H1 (cell line): ENCODE results near the gene DRC7. TPM values are rescaled to one million over a fixed set of nuclear protein-coding genes. Genes with fewer than 3 reads are reported as not detected.
A peak's percentile ranks its signal among the peaks of the same experiment; 100 is the strongest.

Experiments used
- CTCF ChIA-PET: fragments of 300-600 bp; sonication (Branson Sonifier 250); formaldehyde crosslinking; loops from one replicate; lab custom pipeline; 2021; ENCODE audit not compliant: partially characterized antibody; lab: Charles Lee
- POLR2A ChIA-PET: fragments of 300-600 bp; sonication (Branson Sonifier 250); formaldehyde crosslinking; loops from one replicate; lab custom pipeline; 2021; ENCODE audit warnings: inconsistent platforms; ENCODE audit not compliant: partially characterized antibody; lab: Charles Lee
- DNase-seq, 2 experiments: peaks; one replicate each; pipeline versions ENCODE4 v3.0.0 to v3.0.0-alpha.2; 2010 to 2022; ENCODE audit warnings: low spot score in 2 of 2, low read depth in 1 of 2, mixed read lengths in 1 of 2
- FAIRE-seq: peaks from 2 replicates; lab custom pipeline; 2011; peaks lifted over from hg19 to GRCh38; lab: Jason Lieb, UNC
- H2AFZ ChIP-seq: 2 replicates; pipeline ENCODE4 v1.8.1; 2012; ENCODE audit warnings: low read length, inconsistent platforms
- H2AK5ac ChIP-seq: 2 replicates; pipeline ENCODE4 v1.6.1; 2013; ENCODE audit warnings: low read depth, low read length
- H2BK120ac ChIP-seq: replicated peaks from 2 replicates; pipeline ENCODE3; 2013; ENCODE audit warnings: low read depth, low read length, inconsistent platforms
- H2BK12ac ChIP-seq: 2 replicates; pipeline ENCODE4 v1.6.1; 2013; ENCODE audit warnings: low read depth, low read length
- H2BK15ac ChIP-seq: 2 replicates; pipeline ENCODE4 v1.6.1; 2013; ENCODE audit warnings: low read length
- H2BK20ac ChIP-seq: 2 replicates; pipeline ENCODE4 v1.6.1; 2013; ENCODE audit warnings: low read length
- H2BK5ac ChIP-seq: 2 replicates; pipeline ENCODE4 v1.6.1; 2013; ENCODE audit warnings: low read depth, low read length
- H3K14ac ChIP-seq: 2 replicates; pipeline ENCODE4 v1.6.1; 2013; ENCODE audit warnings: inconsistent platforms; ENCODE audit not compliant: insufficient read length
- H3K18ac ChIP-seq: 2 replicates; pipeline ENCODE4 v1.6.1; 2013; ENCODE audit warnings: low read length; ENCODE audit errors: extremely low read depth
- H3K23ac ChIP-seq: 2 replicates; pipeline ENCODE4 v1.6.1; 2013; ENCODE audit warnings: inconsistent platforms; ENCODE audit not compliant: insufficient read length
- H3K23me2 ChIP-seq: 2 replicates; pipeline ENCODE4 v1.6.1; 2013; ENCODE audit warnings: low read depth, low read length
- H3K27ac ChIP-seq: 2 replicates; pipeline ENCODE4 v1.6.1; 2011; ENCODE audit warnings: low read depth, low read length, inconsistent platforms
- H3K27me3 ChIP-seq, 4 experiments: replicated peaks in 1 of 4; 1 replicate in 1 of 4; 2 replicates in 3 of 4; pipeline versions ENCODE4 v1.6.1 to v1.8.1; 2011 to 2013; ENCODE audit warnings: low read length in 3 of 4, mild to moderate bottlenecking in 3 of 4, inconsistent platforms in 2 of 4, mixed read lengths in 2 of 4, moderate library complexity in 1 of 4; ENCODE audit not compliant: control insufficient read depth in 3 of 4, insufficient read depth in 3 of 4; ENCODE audit errors: extremely low read depth in 1 of 4
- H3K36me3 ChIP-seq, 4 experiments: 2 replicates each; pipeline versions ENCODE4 v1.6.1 to v1.8.1; 2011 to 2013; ENCODE audit warnings: mild to moderate bottlenecking in 4 of 4, low read length in 3 of 4, moderate library complexity in 2 of 4, control low read depth in 1 of 4, inconsistent platforms in 1 of 4; ENCODE audit not compliant: insufficient read depth in 4 of 4, control insufficient read depth in 2 of 4
- H3K4ac ChIP-seq: replicated peaks from 2 replicates; pipeline ENCODE3; 2013; ENCODE audit warnings: low read length, low read depth, mixed read lengths, inconsistent platforms; ENCODE audit not compliant: insufficient read length
- H3K4me1 ChIP-seq, 4 experiments: replicated peaks in 1 of 4; 1 replicate in 1 of 4; 2 replicates in 3 of 4; pipeline versions ENCODE4 v1.6.1 to v1.8.1; 2011 to 2013; ENCODE audit warnings: low read length in 3 of 4, inconsistent platforms in 2 of 4, mixed read lengths in 1 of 4; ENCODE audit not compliant: insufficient read depth in 4 of 4, control insufficient read depth in 3 of 4
- H3K4me2 ChIP-seq, 2 experiments: 2 replicates each; pipeline versions ENCODE4 v1.6.1 to v1.8.1; 2011 to 2013; ENCODE audit warnings: low read depth in 2 of 2, low read length in 2 of 2, control low read depth in 1 of 2, inconsistent platforms in 1 of 2, mild to moderate bottlenecking in 1 of 2; ENCODE audit not compliant: insufficient read depth in 1 of 2
- H3K4me3 ChIP-seq, 4 experiments: fragments of 200-600, 300-600 bp in 1 of 4; sonication (generic), shearing (Covaris generic), sonication (Bioruptor Twin) in 1 of 4; 2 replicates each; pipeline versions ENCODE4 v1.5.1 to v1.8.1; 2011 to 2016; ENCODE audit warnings: low read length in 4 of 4, low read depth in 3 of 4, control low read depth in 2 of 4, inconsistent platforms in 2 of 4, mild to moderate bottlenecking in 2 of 4, mixed read lengths in 1 of 4, moderate library complexity in 1 of 4; ENCODE audit not compliant: insufficient read depth in 2 of 4; ENCODE audit errors: extremely low read depth in 1 of 4
- H3K56ac ChIP-seq: replicated peaks from 2 replicates; pipeline ENCODE3; 2013; ENCODE audit warnings: low read depth, mild to moderate bottlenecking, mixed read lengths, low read length, inconsistent platforms; ENCODE audit not compliant: insufficient read length
- H3K79me1 ChIP-seq: 2 replicates; pipeline ENCODE4 v1.6.1; 2013; ENCODE audit warnings: low read depth, low read length, control low read depth
- H3K79me2 ChIP-seq, 2 experiments: 2 replicates each; pipeline versions ENCODE4 v1.6.1 to v1.8.1; 2012 to 2013; ENCODE audit warnings: low read length in 2 of 2, mild to moderate bottlenecking in 2 of 2, inconsistent platforms in 1 of 2; ENCODE audit not compliant: insufficient read depth in 2 of 2, control insufficient read depth in 1 of 2
- H3K9ac ChIP-seq, 4 experiments: replicated peaks in 1 of 4; 1 replicate in 1 of 4; 2 replicates in 3 of 4; pipeline versions ENCODE4 v1.6.1 to v1.8.1; 2011 to 2013; ENCODE audit warnings: low read depth in 3 of 4, low read length in 3 of 4, control low read depth in 2 of 4, mild to moderate bottlenecking in 2 of 4, moderate library complexity in 2 of 4, inconsistent platforms in 1 of 4; ENCODE audit errors: extremely low read depth in 1 of 4
- H3K9me3 ChIP-seq, 2 experiments: 2 replicates each; pipeline versions ENCODE4 v1.6.1 to v1.8.1; 2012 to 2013; ENCODE audit warnings: mild to moderate bottlenecking in 2 of 2, moderate library complexity in 2 of 2, control low read depth in 1 of 2, inconsistent platforms in 1 of 2, low read depth in 1 of 2, low read length in 1 of 2, mixed read lengths in 1 of 2; ENCODE audit not compliant: insufficient read depth in 2 of 2
- H4K20me1 ChIP-seq, 2 experiments: replicated peaks in 1 of 2; 2 replicates each; pipeline versions ENCODE3 to v1.8.1; 2011 to 2013; ENCODE audit warnings: inconsistent platforms in 2 of 2, low read length in 2 of 2, mild to moderate bottlenecking in 1 of 2; ENCODE audit not compliant: insufficient read depth in 2 of 2, control insufficient read depth in 1 of 2
- H4K5ac ChIP-seq: 2 replicates; pipeline ENCODE4 v1.6.1; 2013; ENCODE audit warnings: low read length, low read depth, mixed read lengths, inconsistent platforms; ENCODE audit not compliant: insufficient read length
- H4K8ac ChIP-seq: 2 replicates; pipeline ENCODE4 v1.8.0; 2013; ENCODE audit warnings: mild to moderate bottlenecking, moderate library complexity, low read length, inconsistent platforms; ENCODE audit not compliant: insufficient read depth; ENCODE audit errors: extremely low read depth
- H4K91ac ChIP-seq: replicated peaks from 2 replicates; pipeline ENCODE3; 2013; ENCODE audit warnings: low read length, mixed read lengths, inconsistent platforms; ENCODE audit not compliant: insufficient read length
- BRCA1 ChIP-seq: IDR thresholded peaks from 2 replicates; pipeline ENCODE4 v1.6.1; 2012; ENCODE audit warnings: low read depth, low read length, improper control_type of control experiment
- GABPA ChIP-seq: IDR thresholded peaks from 2 replicates; pipeline ENCODE4 v1.6.1; 2011; ENCODE audit warnings: mild to moderate bottlenecking, low read length, moderate library complexity, borderline replicate concordance; ENCODE audit not compliant: insufficient read depth
- GTF2F1 ChIP-seq: IDR thresholded peaks from 2 replicates; pipeline ENCODE4 v1.6.1; 2012; ENCODE audit warnings: low read depth, low read length, improper control_type of control experiment, borderline replicate concordance
- HDAC6 ChIP-seq: IDR thresholded peaks from one replicate; pipeline ENCODE4 v1.7.1; 2012; ENCODE audit warnings: low read depth, mild to moderate bottlenecking, inconsistent platforms, low read length, moderate library complexity
- KDM1A ChIP-seq: fragments of 200-600, 300-600 bp; sonication (generic); IDR thresholded peaks from 2 replicates; pipeline ENCODE4 v1.7.1; 2016; ENCODE audit warnings: mild to moderate bottlenecking, low read length, borderline replicate concordance
- POLR2A ChIP-seq, 2 experiments: IDR thresholded peaks; 1 replicate in 1 of 2; 2 replicates in 1 of 2; pipeline ENCODE4 v1.6.1; 2011; ENCODE audit warnings: low read depth in 2 of 2, low read length in 2 of 2, mild to moderate bottlenecking in 2 of 2; ENCODE audit errors: control extremely low read depth in 1 of 2
- RXRA ChIP-seq: IDR thresholded peaks from 2 replicates; pipeline ENCODE4 v1.6.1; 2011; ENCODE audit warnings: low read depth, mild to moderate bottlenecking, low read length, moderate library complexity; ENCODE audit not compliant: insufficient read depth
- SIN3A ChIP-seq, 2 experiments: IDR thresholded peaks in 1 of 2; conservative IDR thresholded peaks in 1 of 2; 2 replicates each; pipeline ENCODE4 v1.6.1; 2011 to 2012; ENCODE audit warnings: low read length in 2 of 2, improper control_type of control experiment in 1 of 2, low read depth in 1 of 2, mild to moderate bottlenecking in 1 of 2
- TEAD4 ChIP-seq: IDR thresholded peaks from 2 replicates; pipeline ENCODE4 v1.6.1; 2012; ENCODE audit warnings: low read depth, low read length, inconsistent platforms, mixed read lengths
- WGBS, 2 experiments: shearing (Covaris generic) in 1 of 2; methylation state at CpG; one replicate each; pipeline versions ENCODE4 v1.1.6 to v1.1.7; 2013 to 2015; ENCODE audit warnings: low lambda C conversion rate in 2 of 2, mixed read lengths in 2 of 2, inconsistent platforms in 1 of 2, low coverage in 1 of 2, missing lambda C conversion rate in 1 of 2; ENCODE audit not compliant: insufficient replicate concordance in 2 of 2, insufficient coverage in 1 of 2, insufficient read length in 1 of 2; ENCODE audit errors: extremely low coverage in 1 of 2, missing lambda C conversion rate in 1 of 2; 5-methylcytosine and 5-hydroxymethylcytosine counted together
- polyA plus RNA-seq, 7 experiments: library from polyadenylated mRNA; depleted of rRNA in 3 of 7; stranded (reverse) in 5 of 7; unstranded in 2 of 7; fragments of >200 nt in 5 of 7; fragments of 200-250 nt in 2 of 7; gene quantifications; 1 replicate in 5 of 7; 2 replicates in 1 of 7; 4 replicates in 1 of 7; pipeline versions ENCODE4 v1.2.1 to v1.2.3, GENCODE V29; 2011 to 2013; ENCODE audit warnings: missing spikeins in 2 of 7, mixed read lengths in 2 of 7
- total RNA-seq: library from RNA; stranded (reverse); fragmentation: NEBNext Ultra II Directional; extraction: Animal tissue kit (Norgen Biotek cat#: 25700); gene quantifications from 2 replicates; pipeline ENCODE4 v1.2.1, GENCODE V29; 2021
- TF ChIP-seq, protein P1 (sequence below), 3 experiments: IDR thresholded peaks; 1 replicate in 2 of 3; 2 replicates in 1 of 3; pipeline versions ENCODE4 v1.5.1 to v1.6.1; 2011; ENCODE audit warnings: low read length in 3 of 3, mild to moderate bottlenecking in 3 of 3, inconsistent platforms in 2 of 3, low read depth in 1 of 3, moderate library complexity in 1 of 3; ENCODE audit not compliant: insufficient read depth in 1 of 3; ENCODE audit errors: control extremely low read depth in 1 of 3

The DRC7 gene
- total and polyA plus RNA-seq, 2 of the 8 experiments (the other 6 are each of a cell fraction or from before 2014, with no cell fraction given) = 0.14 TPM; not detected in 1

DNA sequence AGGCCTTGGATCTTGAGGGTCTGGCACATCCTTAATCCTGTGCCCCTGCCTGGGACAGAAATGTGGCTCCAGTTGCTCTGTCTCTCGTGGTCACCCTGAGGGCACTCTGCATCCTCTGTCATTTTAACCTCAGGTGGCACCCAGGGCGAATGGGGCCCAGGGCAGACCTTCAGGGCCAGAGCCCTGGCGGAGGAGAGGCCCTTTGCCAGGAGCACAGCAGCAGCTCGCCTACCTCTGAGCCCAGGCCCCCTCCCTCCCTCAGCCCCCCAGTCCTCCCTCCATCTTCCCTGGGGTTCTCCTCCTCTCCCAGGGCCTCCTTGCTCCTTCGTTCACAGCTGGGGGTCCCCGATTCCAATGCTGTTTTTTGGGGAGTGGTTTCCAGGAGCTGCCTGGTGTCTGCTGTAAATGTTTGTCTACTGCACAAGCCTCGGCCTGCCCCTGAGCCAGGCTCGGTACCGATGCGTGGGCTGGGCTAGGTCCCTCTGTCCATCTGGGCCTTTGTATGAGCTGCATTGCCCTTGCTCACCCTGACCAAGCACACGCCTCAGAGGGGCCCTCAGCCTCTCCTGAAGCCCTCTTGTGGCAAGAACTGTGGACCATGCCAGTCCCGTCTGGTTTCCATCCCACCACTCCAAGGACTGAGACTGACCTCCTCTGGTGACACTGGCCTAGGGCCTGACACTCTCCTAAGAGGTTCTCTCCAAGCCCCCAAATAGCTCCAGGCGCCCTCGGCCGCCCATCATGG is 30.5 kb upstream of the DRC7 start:
- WGBS, 2 experiments = 87% methylated on average over 11 of the region's 15 CpGs; no CpG with 5 or more reads in 1 of the 2 experiments
- Histone ChIP-seq H3K9me3 (no peaks in the 10 kb centered on the region), H3K36me3 (no peaks in the 10 kb centered on the region), H3K79me2 (no peaks in the 10 kb centered on the region), H3K4me1 (peaks cover 0 to 4% (median 0%) of the 10 kb centered on the region in 4 experiments; a peak in 3 of 7 replicates), H3K4me2 (no peak overlapping the region), H2BK12ac (no peak overlapping the region), H4K91ac (no peak overlapping the region), H3K56ac (no peak overlapping the region), H2BK120ac (no peak overlapping the region), H3K18ac (no peak overlapping the region), H3K79me1 (no peaks in the 10 kb centered on the region), H3K14ac (no peak overlapping the region), H2BK5ac (no peak overlapping the region), H3K27me3 (no peaks in the 10 kb centered on the region), H4K8ac (no peak overlapping the region; the same call in 1 of the 2 replicates), H2AFZ (no peak overlapping the region), H3K9ac (no peak overlapping the region), H2BK20ac (no peak overlapping the region), H3K23ac (no peak overlapping the region), H4K5ac (no peak overlapping the region), H3K23me2 (no peaks in the 10 kb centered on the region), H2BK15ac (no peak overlapping the region), H3K27ac (no peak overlapping the region), H3K4me3 (no peak overlapping the region), H3K4ac (no peak overlapping the region), H4K20me1 (no peaks in the 10 kb centered on the region), H2AK5ac (no peak overlapping the region)
- FAIRE-seq (no peak), DNase-seq (no peak)
- CTCF ChIA-PET = interaction anchor here (0.6 to 4.2 kb wide), 14 partner anchors 9 to 247 kb away, joined by 3 to 44 read pairs (median 4); no protein-coding TSS in a partner anchor
- POLR2A ChIA-PET = interaction anchor here (0.6 to 0.9 kb wide), 3 partner anchors 30 to 153 kb away, joined by 3 read pairs; no protein-coding TSS in a partner anchor
- TF ChIP-seq TEAD4 (no peak), GTF2F1 (no peak), BRCA1 (no peak), POLR2A (IDR thresholded peaks at IDR 0.05; ENCODE audit: control extremely low read depth in 1 of 2, low read depth in 2 of 2, low read length in 2 of 2) (no peak), GABPA (no peak), SIN3A (conservative IDR thresholded peaks at IDR 0.05 in 1 of 2, IDR thresholded peaks at IDR 0.05 in 1 of 2; ENCODE audit: low read depth in 1 of 2, low read length in 2 of 2) (no peak), HDAC6 (no peak), RXRA (no peak), KDM1A (no peak)
- TF ChIP-seq, protein P1, sequence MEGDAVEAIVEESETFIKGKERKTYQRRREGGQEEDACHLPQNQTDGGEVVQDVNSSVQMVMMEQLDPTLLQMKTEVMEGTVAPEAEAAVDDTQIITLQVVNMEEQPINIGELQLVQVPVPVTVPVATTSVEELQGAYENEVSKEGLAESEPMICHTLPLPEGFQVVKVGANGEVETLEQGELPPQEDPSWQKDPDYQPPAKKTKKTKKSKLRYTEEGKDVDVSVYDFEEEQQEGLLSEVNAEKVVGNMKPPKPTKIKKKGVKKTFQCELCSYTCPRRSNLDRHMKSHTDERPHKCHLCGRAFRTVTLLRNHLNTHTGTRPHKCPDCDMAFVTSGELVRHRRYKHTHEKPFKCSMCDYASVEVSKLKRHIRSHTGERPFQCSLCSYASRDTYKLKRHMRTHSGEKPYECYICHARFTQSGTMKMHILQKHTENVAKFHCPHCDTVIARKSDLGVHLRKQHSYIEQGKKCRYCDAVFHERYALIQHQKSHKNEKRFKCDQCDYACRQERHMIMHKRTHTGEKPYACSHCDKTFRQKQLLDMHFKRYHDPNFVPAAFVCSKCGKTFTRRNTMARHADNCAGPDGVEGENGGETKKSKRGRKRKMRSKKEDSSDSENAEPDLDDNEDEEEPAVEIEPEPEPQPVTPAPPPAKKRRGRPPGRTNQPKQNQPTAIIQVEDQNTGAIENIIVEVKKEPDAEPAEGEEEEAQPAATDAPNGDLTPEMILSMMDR (IDR thresholded peaks at IDR 0.05; ENCODE audit: control extremely low read depth in 1 of 3, insufficient read depth in 1 of 3, low read depth in 1 of 3, low read length in 3 of 3) = peak in 2 of 3 experiments; percentile 16 to 49; a peak in 3 of 4 replicates
